ENCODE results near the gene MAST2.
A peak's percentile ranks its signal among the peaks of the same experiment; 100 is the strongest.

MAST2 gene

DNA sequence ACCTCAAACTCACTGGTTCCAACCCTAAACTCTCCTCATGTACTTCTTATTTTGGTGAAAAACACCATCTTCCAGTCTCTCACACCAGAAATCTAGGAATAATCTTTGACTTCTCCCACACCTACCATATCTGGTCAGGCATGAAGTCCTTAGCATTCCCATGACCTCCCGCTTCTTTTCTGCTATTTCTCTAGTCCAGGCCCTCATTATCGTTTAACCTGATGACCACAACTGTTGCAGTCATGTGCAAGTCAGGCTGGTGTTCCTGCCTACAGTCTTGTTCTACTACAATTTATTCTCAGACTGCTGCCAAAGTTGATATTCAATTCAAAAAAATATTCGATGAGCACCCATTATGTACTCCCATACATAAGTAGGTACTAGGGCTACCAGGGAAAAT lies 257.7 kb downstream of the MAST2 start:
- no peak overlapping the region for H3K4me3 ChIP-seq (ENCODE audit: low read depth in 1 of 2, low read length in 1 of 2)
- TF ChIP-seq, protein P1, sequence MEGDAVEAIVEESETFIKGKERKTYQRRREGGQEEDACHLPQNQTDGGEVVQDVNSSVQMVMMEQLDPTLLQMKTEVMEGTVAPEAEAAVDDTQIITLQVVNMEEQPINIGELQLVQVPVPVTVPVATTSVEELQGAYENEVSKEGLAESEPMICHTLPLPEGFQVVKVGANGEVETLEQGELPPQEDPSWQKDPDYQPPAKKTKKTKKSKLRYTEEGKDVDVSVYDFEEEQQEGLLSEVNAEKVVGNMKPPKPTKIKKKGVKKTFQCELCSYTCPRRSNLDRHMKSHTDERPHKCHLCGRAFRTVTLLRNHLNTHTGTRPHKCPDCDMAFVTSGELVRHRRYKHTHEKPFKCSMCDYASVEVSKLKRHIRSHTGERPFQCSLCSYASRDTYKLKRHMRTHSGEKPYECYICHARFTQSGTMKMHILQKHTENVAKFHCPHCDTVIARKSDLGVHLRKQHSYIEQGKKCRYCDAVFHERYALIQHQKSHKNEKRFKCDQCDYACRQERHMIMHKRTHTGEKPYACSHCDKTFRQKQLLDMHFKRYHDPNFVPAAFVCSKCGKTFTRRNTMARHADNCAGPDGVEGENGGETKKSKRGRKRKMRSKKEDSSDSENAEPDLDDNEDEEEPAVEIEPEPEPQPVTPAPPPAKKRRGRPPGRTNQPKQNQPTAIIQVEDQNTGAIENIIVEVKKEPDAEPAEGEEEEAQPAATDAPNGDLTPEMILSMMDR (IDR thresholded peaks at IDR 0.05), result no peak
- H3K27ac ChIP-seq, result no peak overlapping the region
- no peaks in the 10 kb centered on the region for H3K36me3 ChIP-seq
- peaks cover 5 to 9% of the 10 kb centered on the region in 2 experiments for H3K4me1 ChIP-seq (ENCODE audit: control insufficient read depth in 1 of 2, insufficient read depth in 1 of 2, low read depth in 1 of 2, low read length in 1 of 2)
- no peaks in the 10 kb centered on the region for H3K27me3 ChIP-seq
- H3K9me3 ChIP-seq, result no peaks in the 10 kb centered on the region

DNA sequence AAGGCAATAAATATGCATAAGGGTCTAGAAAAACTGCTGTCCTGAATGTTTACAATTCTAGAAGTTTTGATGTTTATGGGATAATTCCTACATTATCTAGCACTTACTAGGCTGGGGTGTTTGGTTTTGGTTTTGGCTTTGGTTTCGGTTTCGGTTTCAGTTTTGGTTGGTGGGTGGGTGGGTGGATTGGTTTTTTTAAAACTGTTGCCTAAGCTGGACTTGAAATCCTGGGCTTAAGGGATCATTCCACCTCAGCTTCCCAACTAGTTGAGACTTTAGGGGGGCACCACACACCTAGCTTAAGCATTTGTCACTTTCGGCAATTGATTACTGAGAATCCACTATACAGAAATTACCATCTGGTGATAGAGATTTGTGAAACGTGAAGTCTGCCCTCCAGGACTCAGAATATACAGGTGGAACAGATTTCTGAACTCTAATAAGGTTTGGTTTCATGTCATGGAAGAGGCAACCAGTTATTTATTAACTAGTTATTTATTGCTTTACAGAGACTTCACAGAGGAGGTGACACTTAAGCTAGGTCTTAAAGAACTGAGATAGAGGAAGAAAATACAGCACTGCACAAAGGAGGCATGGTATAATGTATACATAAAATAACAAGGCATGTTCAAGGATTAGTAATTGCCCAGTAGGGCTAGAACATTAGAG lies 259.4 kb downstream of the MAST2 start:
- no peaks in the 10 kb centered on the region for H3K9me3 ChIP-seq
- H3K27me3 ChIP-seq, result no peaks in the 10 kb centered on the region
- peaks cover 5 to 9% of the 10 kb centered on the region in 2 experiments for H3K4me1 ChIP-seq (ENCODE audit: control insufficient read depth in 1 of 2, insufficient read depth in 1 of 2, low read depth in 1 of 2, low read length in 1 of 2)
- no peaks in the 10 kb centered on the region for H3K36me3 ChIP-seq
- H3K4me3 ChIP-seq (ENCODE audit: low read depth in 1 of 2, low read length in 1 of 2), result no peak overlapping the region
- TF ChIP-seq, protein P1 (IDR thresholded peaks at IDR 0.05), result no peak
- no peak overlapping the region for H3K27ac ChIP-seq

DNA sequence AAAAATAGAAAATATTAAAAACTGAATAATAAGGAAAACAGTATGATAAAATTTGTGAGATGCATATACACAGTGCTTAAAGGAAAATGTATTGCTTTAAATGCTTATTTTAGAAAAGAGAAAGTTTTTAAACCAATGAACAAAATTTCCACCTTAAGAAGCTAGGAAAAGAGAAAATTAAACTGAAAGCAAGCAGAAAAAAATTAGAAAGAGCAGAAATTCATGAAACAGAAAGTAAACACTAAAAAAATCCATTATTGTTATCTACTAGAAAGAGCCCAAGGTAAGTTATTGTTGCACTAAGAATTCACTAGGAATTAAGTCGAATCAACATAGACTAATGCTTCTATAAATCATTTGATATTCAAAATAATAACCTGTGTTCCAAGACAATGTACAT lies 261.3 kb downstream of the MAST2 start:
- no peaks in the 10 kb centered on the region for H3K9me3 ChIP-seq
- TF ChIP-seq, protein P1 (IDR thresholded peaks at IDR 0.05), result no peak
- peaks cover 5 to 9% of the 10 kb centered on the region in 2 experiments for H3K4me1 ChIP-seq (ENCODE audit: control insufficient read depth in 1 of 2, insufficient read depth in 1 of 2, low read depth in 1 of 2, low read length in 1 of 2)
- no peak overlapping the region for H3K27ac ChIP-seq
- no peaks in the 10 kb centered on the region for H3K27me3 ChIP-seq
- H3K4me3 ChIP-seq (ENCODE audit: low read depth in 1 of 2, low read length in 1 of 2), result no peak overlapping the region
- H3K36me3 ChIP-seq, result no peaks in the 10 kb centered on the region

DNA sequence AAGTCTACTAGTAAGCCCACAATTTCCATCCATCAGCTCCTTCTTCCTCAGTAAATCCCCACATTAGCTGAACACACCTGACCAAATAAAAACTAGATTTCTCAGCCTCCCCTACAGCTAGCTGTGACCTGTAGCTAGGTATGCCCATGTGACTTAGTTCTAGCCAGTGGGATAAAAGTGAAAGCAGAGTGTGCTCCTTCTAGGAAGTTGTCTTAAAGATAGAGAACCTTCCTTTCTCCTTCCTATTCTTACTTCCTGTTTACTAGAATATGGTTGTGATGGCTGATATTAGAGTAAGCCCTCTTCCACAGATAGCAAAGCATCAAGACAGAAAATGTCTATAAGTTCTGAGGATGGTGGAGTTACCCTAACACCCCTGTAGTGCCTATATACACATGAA lies 262.0 kb downstream of the MAST2 start:
- TF ChIP-seq, protein P1 (IDR thresholded peaks at IDR 0.05), result no peak
- Histone ChIP-seq H3K27ac (peak overlapping the region; percentile 45), H3K9me3 (no peaks in the 10 kb centered on the region), H3K4me1 (ENCODE audit: control insufficient read depth in 1 of 2, insufficient read depth in 1 of 2, low read depth in 1 of 2, low read length in 1 of 2) (peaks cover 12 to 15% of the 10 kb centered on the region in 2 experiments), H3K4me3 (ENCODE audit: low read depth in 1 of 2, low read length in 1 of 2) (no peak overlapping the region), H3K27me3 (no peaks in the 10 kb centered on the region), H3K36me3 (no peaks in the 10 kb centered on the region)

DNA sequence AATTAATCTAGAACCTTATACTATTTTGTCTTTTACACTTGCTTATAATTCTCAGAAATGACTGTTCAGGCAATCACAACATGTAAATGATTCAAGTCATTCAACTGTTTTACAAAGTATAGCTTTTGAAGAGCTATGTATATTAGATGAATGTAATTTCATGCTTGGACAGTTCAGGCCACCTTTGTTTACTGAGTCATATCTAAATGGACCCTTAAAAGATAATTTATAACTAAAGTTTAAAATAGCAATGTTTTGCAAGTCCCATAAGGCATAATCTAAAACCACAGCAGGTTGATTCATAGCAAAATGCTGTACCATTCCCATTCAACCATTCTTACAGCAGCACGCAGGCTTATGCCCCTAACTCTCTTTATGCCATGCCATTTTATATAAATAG lies 264.2 kb downstream of the MAST2 start:
- TF ChIP-seq, protein P1 (IDR thresholded peaks at IDR 0.05), result no peak

More for the DNA sequence above, 264.2 kb downstream of the MAST2 start:
- H3K9me3 ChIP-seq, result no peaks in the 10 kb centered on the region
- H3K27me3 ChIP-seq, result no peaks in the 10 kb centered on the region
- no peak overlapping the region for H3K27ac ChIP-seq
- peaks cover 17 to 21% of the 10 kb centered on the region in 2 experiments for H3K4me1 ChIP-seq (ENCODE audit: control insufficient read depth in 1 of 2, insufficient read depth in 1 of 2, low read depth in 1 of 2, low read length in 1 of 2)
- no peaks in the 10 kb centered on the region for H3K36me3 ChIP-seq
- H3K4me3 ChIP-seq (ENCODE audit: low read depth in 1 of 2, low read length in 1 of 2), result no peak overlapping the region

All from neutrophil (primary cell).